CD4-positive, CD25-positive, alpha-beta regulatory T cell (primary cell): ENCODE results near the gene NFIC. TPM values are rescaled to one million over a fixed set of nuclear protein-coding genes. Genes with fewer than 3 reads are reported as not detected.

Experiments used
- ATAC-seq, 2 donors: fragments of 150-1000 bp; cut with Tn5 transposase; one replicate each; pipeline ENCODE4 v1.10.0; 2021; ENCODE audit warnings: low read depth in 2 of 2, moderate number of reproducible peaks in 2 of 2, moderate library complexity in 1 of 2
- DNase-seq, 3 donors: peaks; one replicate each; pipeline versions ENCODE4 v3.0.0 to v3.0.0-alpha.2; 2012 to 2022; ENCODE audit warnings: mixed read lengths in 1 of 3
- H3K27ac ChIP-seq: one replicate; pipeline ENCODE4 v1.7.0; 2013; ENCODE audit warnings: mild to moderate bottlenecking, low read length; ENCODE audit not compliant: insufficient read depth, poor library complexity, severe bottlenecking
- H3K27me3 ChIP-seq: one replicate; pipeline ENCODE4 v1.7.0; 2013; ENCODE audit warnings: low read length; ENCODE audit not compliant: control insufficient read depth, insufficient read depth
- H3K36me3 ChIP-seq: one replicate; pipeline ENCODE4 v1.7.0; 2013; ENCODE audit warnings: mild to moderate bottlenecking, low read length, moderate library complexity; ENCODE audit not compliant: control insufficient read depth, insufficient read depth
- H3K4me1 ChIP-seq: 2 replicates; pipeline ENCODE4 v1.7.0; 2013; ENCODE audit warnings: mild to moderate bottlenecking, low read length; ENCODE audit not compliant: insufficient read depth, control insufficient read depth, poor library complexity, severe bottlenecking
- H3K4me3 ChIP-seq: one replicate; pipeline ENCODE4 v1.7.0; 2013; ENCODE audit warnings: low read depth, mild to moderate bottlenecking, low read length, moderate library complexity
- H3K9me3 ChIP-seq, 2 experiments: 1 replicate in 1 of 2; 2 replicates in 1 of 2; pipeline ENCODE4 v1.7.0; 2013; ENCODE audit warnings: low read length in 2 of 2, mild to moderate bottlenecking in 1 of 2, moderate library complexity in 1 of 2; ENCODE audit not compliant: control insufficient read depth in 2 of 2
- H3K27ac Mint-ChIP-seq, 3 donors: one replicate each; pipeline ENCODE4 v1.8.0; 2020 to 2022; ENCODE audit warnings: mild to moderate bottlenecking in 3 of 3, mixed read lengths in 3 of 3, moderate library complexity in 2 of 3
- H3K27me3 Mint-ChIP-seq: one replicate; pipeline ENCODE4 v1.8.0; 2022; ENCODE audit warnings: mild to moderate bottlenecking, mixed read lengths
- H3K36me3 Mint-ChIP-seq: one replicate; pipeline ENCODE4 v1.8.0; 2020; ENCODE audit warnings: mixed read lengths
- H3K4me1 Mint-ChIP-seq, 4 donors: one replicate each; pipeline ENCODE4 v1.8.0; 2020 to 2022; ENCODE audit warnings: mixed read lengths in 4 of 4, mild to moderate bottlenecking in 1 of 4
- H3K4me3 Mint-ChIP-seq, 4 donors: one replicate each; pipeline ENCODE4 v1.8.0; 2020 to 2022; ENCODE audit warnings: mild to moderate bottlenecking in 4 of 4, mixed read lengths in 4 of 4, moderate library complexity in 3 of 4
- H3K9me3 Mint-ChIP-seq, 7 donors: one replicate each; pipeline ENCODE4 v1.8.0; 2020 to 2022; ENCODE audit warnings: mixed read lengths in 7 of 7, mild to moderate bottlenecking in 3 of 7, moderate library complexity in 2 of 7
- polyA plus RNA-seq, 4 donors: library from polyadenylated mRNA; unstranded; fragments of 300-500 nt; fragmentation: Illumina TruSeq; gene quantifications; one replicate each; pipeline ENCODE4 v1.2.3, GENCODE V29; 2021
- total RNA-seq: library from RNA; stranded (reverse); gene quantifications from one replicate; pipeline ENCODE4 v1.2.3, GENCODE V29; 2022

NFIC gene
- total and polyA plus RNA-seq, 5 donors from 2014 or later: 3.7 to 17.8 (median 4.2) TPM

DNA sequence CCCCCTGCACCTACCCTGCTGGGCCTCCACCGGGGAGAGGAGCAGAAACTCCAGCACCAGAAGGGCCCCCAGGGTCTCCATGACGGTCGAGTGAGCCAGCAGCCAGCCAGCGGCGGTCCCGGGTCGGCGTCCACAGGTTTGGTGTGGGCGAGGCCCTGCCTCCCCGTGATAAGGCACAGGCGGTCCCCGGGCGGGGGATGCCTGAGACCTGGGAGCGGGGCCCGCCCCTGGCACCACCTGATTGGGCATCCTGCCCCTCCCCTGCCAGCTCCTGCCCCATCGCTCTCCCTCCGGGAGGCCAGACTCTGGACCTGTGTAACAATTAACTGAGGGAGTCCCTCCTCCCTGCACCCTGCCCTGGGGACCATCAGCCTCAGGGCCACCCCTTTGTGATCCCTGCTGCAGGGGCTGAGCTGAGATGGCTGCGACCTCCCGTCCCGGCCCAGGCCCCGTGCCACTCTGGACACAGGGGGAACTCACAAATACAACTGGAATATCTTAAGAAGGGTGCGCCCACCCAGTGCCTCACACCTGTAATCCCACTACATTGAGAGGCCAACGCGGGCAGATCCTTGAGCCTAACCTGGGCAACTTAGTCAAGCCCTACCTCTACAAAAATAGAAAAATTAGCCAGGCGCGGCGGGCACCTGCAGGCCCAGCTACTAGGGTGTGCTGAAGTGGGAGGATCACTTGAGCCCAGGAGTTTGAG is 114.2 kb downstream of the NFIC start, which contains the start of gene SMIM24:
TSS of gene SMIM24 (minus strand) at position 143 of the 709 bp plus-strand sequence. CDS start at position 81, 62 bp downstream.
- Mint-ChIP-seq H3K36me3 (no peaks in the 10 kb centered on the region), H3K4me1 (peaks cover 0 to 20% (median 7%) of the 10 kb centered on the region in 4 donors), H3K4me3 (peak within 1 kb of the TSS in 1 of 4 donors; percentile 22), H3K9me3 (no peaks in the 10 kb centered on the region), H3K27me3 (peaks cover 5% of the 10 kb centered on the region), H3K27ac (peak within 1 kb of the TSS in 1 of 3 donors; percentile 80)
- H3K4me3 ChIP-seq: no peak within 1 kb of the TSS
- no peaks in the 10 kb centered on the region for H3K36me3 ChIP-seq
- no peak for DNase-seq
- H3K27me3 ChIP-seq: no peaks in the 10 kb centered on the region
- no peaks in the 10 kb centered on the region for H3K9me3 ChIP-seq
- H3K27ac ChIP-seq: no peak within 1 kb of the TSS
- no peak for ATAC-seq
- H3K4me1 ChIP-seq: peaks cover 12% of the 10 kb centered on the region

- no peaks in the 10 kb centered on the region for H3K9me3 Mint-ChIP-seq
- peaks cover 12% of the 10 kb centered on the region for H3K4me1 ChIP-seq
- no peaks in the 10 kb centered on the region for H3K9me3 ChIP-seq
- H3K4me1 Mint-ChIP-seq: peaks cover 0 to 20% (median 7%) of the 10 kb centered on the region in 4 donors
- no peak for ATAC-seq
- H3K27me3 ChIP-seq: no peaks in the 10 kb centered on the region
- no peak overlapping the region for H3K4me3 ChIP-seq
- H3K36me3 Mint-ChIP-seq: no peaks in the 10 kb centered on the region
- DNase-seq: no peak
- no peaks in the 10 kb centered on the region for H3K36me3 ChIP-seq
- H3K4me3 Mint-ChIP-seq: no peak overlapping the region
- peaks cover 5% of the 10 kb centered on the region for H3K27me3 Mint-ChIP-seq
- peak overlapping the region in 1 of 3 donors; percentile 80 for H3K27ac Mint-ChIP-seq
- no peak overlapping the region for H3K27ac ChIP-seq
Observed at GRCh38 chr19:3481241-3482090, 115.1 kb downstream of the NFIC start.

- peaks cover 5% of the 10 kb centered on the region for H3K27me3 Mint-ChIP-seq
- Histone ChIP-seq H3K27ac (no peak overlapping the region), H3K36me3 (no peaks in the 10 kb centered on the region), H3K9me3 (no peaks in the 10 kb centered on the region), H3K4me1 (peaks cover 12% of the 10 kb centered on the region), H3K27me3 (no peaks in the 10 kb centered on the region), H3K4me3 (no peak overlapping the region)
- no peak overlapping the region for H3K4me3 Mint-ChIP-seq
- no peaks in the 10 kb centered on the region for H3K9me3 Mint-ChIP-seq
- no peak overlapping the region for H3K27ac Mint-ChIP-seq
- peaks cover 0 to 19% (median 7%) of the 10 kb centered on the region in 4 donors for H3K4me1 Mint-ChIP-seq
- DNase-seq (no peak), ATAC-seq (no peak)
- H3K36me3 Mint-ChIP-seq: no peaks in the 10 kb centered on the region
Observed at GRCh38 chr19:3482507-3483225, 116.3 kb downstream of the NFIC start.

- DNase-seq: no peak
- Histone ChIP-seq H3K4me1 (peaks cover 12% of the 10 kb centered on the region), H3K27ac (no peak within 1 kb of the TSS), H3K4me3 (no peak within 1 kb of the TSS), H3K36me3 (no peaks in the 10 kb centered on the region), H3K9me3 (no peaks in the 10 kb centered on the region), H3K27me3 (no peaks in the 10 kb centered on the region)
- ATAC-seq: no peak
- no peaks in the 10 kb centered on the region for H3K9me3 Mint-ChIP-seq
- peaks cover 4% of the 10 kb centered on the region for H3K36me3 Mint-ChIP-seq
- no peaks in the 10 kb centered on the region for H3K27me3 Mint-ChIP-seq
- H3K4me1 Mint-ChIP-seq: peaks cover 0 to 14% (median 3%) of the 10 kb centered on the region in 4 donors
- no peak within 1 kb of the TSS for H3K4me3 Mint-ChIP-seq
- no peak within 1 kb of the TSS for H3K27ac Mint-ChIP-seq
Observed at GRCh38 chr19:3483226-3483628, 116.8 kb downstream of the NFIC start, which contains the start of gene SMIM44. Gene SMIM44, minus strand, starts transcription at chr19:3483441. Its CDS starts 38 bp downstream, at chr19:3483403.

DNA sequence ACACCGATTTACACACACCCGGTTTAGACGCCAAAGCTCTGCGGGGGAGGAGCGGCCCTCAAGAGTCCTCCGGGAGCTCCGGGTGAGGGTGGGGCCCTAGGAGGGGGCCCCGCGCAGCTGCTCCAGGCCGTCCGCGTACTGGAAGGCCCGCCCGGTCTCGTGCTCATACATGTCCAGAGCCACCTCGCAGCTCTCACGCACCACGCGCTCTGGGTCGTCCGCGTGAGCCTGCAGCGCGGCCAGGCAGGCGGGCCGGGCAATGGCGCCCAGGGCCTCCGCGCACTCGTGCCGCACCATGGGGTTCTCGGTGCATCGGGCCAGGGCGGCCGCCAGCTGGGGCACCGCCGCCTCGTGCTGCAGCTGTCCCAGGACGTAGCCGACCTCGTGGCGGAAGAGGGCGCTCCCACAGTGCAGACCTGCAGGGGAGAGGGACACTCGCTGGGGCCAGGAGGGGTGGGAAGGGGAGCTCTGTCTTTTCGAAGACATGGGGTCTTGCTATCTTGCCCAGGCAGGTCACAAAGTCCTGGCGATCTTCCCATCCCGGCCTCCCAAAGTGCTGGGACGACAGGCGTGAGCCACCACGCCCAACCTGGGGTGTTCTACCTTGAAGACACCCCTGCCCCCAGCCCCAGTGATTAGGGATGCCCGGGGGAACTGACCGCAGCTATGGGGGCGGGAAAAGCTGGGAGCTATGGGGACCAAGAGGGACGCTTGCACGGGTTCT is 125.2 kb downstream of the NFIC start:
- no peak for DNase-seq

DNA sequence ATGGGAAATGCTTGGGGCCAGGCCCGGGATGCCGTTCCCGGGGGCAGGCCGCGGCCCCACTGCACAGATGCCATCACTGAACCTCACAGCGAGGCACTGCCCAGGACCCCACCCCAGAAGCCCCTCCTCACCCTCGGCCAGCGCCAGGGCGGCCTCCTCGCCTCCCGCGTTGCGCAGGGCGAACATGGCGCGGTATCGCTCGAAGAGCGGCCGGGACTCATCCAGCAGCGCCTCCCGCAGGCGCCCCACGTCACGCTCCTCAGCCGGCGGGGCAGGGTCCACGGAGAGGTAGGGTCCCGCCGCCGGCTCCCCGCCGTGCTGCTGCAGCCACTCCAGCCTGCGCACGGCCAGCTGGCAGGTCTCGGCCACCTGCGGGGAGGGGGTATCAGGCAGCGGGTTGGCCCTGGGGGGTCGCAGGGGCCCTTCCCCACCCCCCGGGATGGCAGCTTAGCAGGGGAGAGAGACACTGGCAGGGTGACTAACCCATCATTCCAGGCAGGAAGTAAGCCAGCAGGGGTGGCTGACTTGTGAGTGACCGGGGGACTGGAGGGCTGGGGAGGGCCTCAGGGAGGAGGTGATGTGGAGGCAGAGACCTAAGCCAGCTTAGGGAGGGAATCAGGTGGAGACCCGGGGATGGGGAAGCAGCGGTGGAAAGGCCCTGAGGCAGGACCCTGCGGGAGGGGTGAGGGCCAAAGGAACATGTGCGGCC is 125.9 kb downstream of the NFIC start:
- Mint-ChIP-seq H3K27me3 (no peaks in the 10 kb centered on the region), H3K9me3 (no peaks in the 10 kb centered on the region), H3K36me3 (peaks cover 18% of the 10 kb centered on the region), H3K27ac (peak overlapping the region in 1 of 3 donors; percentile 77), H3K4me1 (peaks cover 0 to 9% (median 2%) of the 10 kb centered on the region in 4 donors), H3K4me3 (peak overlapping the region in 1 of 4 donors; percentile 61)
- ATAC-seq (no peak), DNase-seq (no peak)
- Histone ChIP-seq H3K4me1 (peaks cover 9% of the 10 kb centered on the region), H3K27me3 (no peaks in the 10 kb centered on the region), H3K9me3 (no peaks in the 10 kb centered on the region), H3K27ac (no peak overlapping the region), H3K36me3 (peaks cover 10% of the 10 kb centered on the region), H3K4me3 (no peak overlapping the region)

More for the DNA sequence above, 125.2 kb downstream of the NFIC start:
- H3K4me1 Mint-ChIP-seq: peaks cover 0 to 5% (median 0%) of the 10 kb centered on the region in 4 donors
- no peaks in the 10 kb centered on the region for H3K9me3 Mint-ChIP-seq
- H3K27ac ChIP-seq: no peak overlapping the region
- no peak overlapping the region for H3K4me3 ChIP-seq
- no peaks in the 10 kb centered on the region for H3K27me3 Mint-ChIP-seq
- H3K27me3 ChIP-seq: no peaks in the 10 kb centered on the region
- H3K4me1 ChIP-seq: peaks cover 9% of the 10 kb centered on the region
- H3K27ac Mint-ChIP-seq: no peak overlapping the region
- H3K36me3 Mint-ChIP-seq: peaks cover 13% of the 10 kb centered on the region
- no peak overlapping the region for H3K4me3 Mint-ChIP-seq
- no peak for ATAC-seq
- no peaks in the 10 kb centered on the region for H3K9me3 ChIP-seq
- H3K36me3 ChIP-seq: peaks cover 8% of the 10 kb centered on the region
